ENCODE measurements around the gene PNRC1.
A peak's percentile ranks its signal among the peaks of the same experiment; 100 is the strongest.
"Not testable (repeated sequence)": the region's sequence is repeated elsewhere in the genome, so short reads cannot be mapped to it uniquely, and the experiment has no call there.

PNRC1 gene

DNA sequence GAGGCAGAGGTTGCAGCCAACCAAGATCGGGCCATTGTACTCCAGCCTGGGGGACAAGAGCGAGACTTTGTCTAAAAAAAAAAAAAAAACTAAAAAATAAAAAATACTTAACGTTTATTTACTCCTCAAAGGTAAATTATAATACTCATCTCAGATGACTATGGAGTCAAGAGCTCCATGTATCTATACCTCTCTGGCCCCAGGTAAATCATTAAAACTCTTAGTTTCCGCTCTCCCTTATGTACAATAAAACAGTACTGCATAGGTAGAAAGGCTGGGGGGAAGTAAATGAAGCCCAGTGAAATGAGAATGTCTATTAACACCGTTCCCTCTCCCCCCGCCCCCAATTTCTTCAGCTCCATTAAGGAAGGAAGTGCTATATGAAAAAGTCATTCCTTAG lies 36.2 kb downstream of the PNRC1 start:
- no peak for DNase-seq

DNA sequence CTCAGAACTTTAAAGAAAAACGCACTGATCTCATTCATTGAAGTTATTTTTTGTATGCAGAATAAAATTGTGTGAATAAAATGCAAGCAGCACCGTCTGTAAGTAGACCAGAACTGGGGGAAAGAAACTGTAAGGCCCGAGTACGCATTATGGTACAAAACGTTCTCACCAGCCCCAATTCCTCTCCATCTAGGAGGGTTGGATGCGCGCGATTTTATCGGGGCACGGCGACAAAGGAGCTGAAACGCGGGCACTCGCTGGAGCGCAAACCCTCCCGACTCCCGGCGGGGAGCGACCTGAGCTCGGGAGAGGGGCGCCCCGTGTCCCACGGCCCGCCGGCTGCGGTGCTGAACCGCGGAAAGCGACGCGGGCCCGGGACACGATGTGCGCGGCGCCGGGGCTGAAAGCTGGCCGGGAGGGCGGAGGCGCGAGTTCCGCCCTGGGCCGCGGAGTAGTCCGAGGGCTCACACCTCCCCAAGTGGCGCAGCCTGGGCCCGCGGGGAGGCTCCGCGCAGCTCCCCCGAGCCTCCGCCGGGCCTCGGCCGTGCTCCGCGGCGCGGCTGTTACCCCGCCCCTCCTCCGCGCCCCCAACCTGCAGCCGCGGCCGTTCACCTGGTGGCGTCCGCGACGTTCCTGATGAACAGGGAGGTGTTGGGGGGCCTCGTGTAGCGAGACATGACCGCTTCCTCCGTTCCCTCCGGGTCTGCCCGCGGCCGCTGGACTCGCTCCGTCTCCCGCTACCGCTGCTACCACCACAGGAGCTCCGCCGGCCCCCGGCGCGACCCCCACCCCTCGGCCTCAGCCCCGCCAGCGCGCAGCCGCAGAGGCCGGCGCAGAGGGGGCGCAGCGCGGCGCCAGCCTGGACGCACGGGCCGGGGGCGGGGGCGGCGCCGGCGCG lies 36.9 kb downstream of the PNRC1 start, which contains the start of gene SRSF12:
Gene SRSF12 (minus strand): TSS at position 861 of the 898 bp plus-strand sequence. CDS start 184 bp downstream, at position 677.
- peak; percentile 31 to 36 for DNase-seq

DNA sequence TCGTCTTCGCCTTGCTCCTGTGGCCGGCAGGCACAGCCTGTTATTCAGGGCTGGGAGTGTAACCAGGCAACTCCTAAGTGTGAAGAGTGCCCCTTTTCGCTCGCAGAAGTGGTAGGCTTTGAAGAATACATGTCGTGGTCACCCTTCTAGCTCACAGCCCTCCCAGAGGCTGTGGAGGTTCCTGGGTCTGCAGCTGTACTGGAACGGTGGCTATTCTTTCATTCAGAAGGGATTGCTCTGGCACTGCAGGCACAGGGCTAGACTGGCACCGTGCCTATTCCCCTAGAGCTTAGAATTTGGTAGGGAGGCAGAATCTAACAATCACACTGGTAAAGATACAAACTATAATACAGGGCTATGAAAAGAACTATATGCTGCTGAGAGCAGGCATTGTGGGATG lies 38.4 kb downstream of the PNRC1 start:
- no peak for DNase-seq

DNA sequence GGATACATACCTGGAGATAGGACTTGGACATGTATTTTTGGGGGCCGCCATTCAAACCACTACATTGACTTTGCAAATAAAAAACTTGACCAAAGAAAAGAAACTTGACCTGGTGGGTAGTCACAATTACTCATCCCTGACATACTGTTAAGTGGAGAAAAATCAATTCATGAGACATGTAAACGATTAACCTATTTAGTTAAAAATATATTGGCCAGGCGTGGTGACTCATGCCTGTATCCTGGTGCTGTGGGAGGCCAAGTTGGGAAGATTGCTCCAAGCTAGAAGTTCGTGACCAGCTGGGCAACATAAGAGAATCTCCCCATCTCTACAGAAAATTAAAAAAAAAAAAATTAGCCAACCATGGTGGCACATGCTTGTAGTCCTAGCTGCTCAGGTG lies 39.8 kb downstream of the PNRC1 start:
- DNase-seq = no peak

DNA sequence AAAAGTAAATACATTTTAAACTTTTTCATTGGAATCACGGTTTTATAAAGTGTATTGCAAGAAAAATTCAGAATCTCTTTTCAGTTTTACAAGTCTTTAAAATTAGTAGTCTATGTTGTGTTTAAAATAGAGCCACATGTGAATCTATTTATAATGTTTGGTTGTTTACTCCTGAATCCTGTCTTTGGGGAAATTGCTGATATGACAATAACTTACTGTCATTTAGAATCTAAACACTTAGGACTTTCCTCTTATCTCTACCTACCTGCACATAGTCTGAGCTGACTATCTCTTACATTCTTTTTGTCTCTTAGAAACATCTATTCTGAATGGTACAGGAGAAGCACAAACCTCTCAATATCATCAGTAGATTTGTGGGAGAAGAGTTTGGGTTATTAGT lies 41.4 kb downstream of the PNRC1 start:
- DNase-seq = no peak

DNA sequence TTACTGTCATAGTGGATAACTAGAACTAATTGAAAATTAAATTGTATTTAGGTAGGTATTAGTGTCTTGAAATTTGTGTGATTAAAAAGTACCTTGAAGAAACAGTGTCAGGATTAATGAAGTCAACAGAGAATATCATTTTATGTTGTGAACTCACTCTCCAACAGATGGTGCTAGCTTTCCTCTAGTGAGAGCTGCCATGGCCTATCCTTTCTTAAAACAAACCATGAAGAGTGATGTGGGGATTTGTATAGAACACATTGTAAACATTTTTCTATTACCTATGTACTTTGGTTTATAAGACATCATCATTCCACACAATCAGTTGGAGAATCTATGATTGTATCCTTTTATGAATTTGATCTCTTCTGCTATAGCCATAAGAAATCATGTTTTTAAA lies 42.1 kb downstream of the PNRC1 start:
- peak in 1 of 2 donors; percentile 50 for DNase-seq

DNA sequence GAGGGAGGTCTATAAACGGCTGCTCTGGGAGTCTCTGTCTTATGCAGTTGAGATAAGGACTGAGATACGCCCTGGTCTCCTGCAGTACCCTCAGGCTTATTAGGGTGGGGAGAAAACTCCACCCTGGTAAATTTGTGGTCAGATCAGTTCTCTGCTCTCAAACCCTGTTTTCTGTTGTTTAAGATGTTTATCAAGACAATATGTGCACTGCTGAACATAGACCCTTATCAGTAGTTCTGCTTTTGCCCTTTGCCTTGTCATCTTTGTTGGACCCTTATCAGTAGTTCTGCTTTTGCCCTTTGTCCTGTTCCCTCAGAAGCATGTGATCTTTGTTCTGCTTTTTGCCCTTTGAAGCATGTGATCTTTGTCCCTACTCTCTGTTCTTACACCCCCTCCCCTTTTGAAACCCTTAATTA lies 47.7 kb downstream of the PNRC1 start:
- DNase-seq = not testable (repeated sequence)

DNA sequence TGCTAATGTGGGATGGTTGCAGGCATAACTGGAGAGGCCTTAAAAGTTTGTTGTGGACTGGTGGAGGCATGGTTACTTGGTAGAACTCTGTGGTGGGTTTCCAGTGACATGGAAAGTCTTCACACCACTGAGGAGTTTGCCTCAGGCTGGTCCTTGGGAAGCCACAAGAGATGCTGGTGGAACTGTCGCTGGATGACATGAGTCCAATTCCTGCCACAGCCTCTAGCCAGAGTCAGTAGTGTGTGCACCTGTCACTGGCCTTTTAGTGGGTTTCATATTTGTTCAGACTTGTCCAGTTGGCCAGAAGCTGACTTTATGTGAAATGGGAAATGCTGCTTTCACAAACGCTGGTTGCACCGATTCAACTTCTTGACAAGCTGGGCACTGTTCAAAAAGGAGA lies 51.0 kb downstream of the PNRC1 start:
- no peak for DNase-seq

DNA sequence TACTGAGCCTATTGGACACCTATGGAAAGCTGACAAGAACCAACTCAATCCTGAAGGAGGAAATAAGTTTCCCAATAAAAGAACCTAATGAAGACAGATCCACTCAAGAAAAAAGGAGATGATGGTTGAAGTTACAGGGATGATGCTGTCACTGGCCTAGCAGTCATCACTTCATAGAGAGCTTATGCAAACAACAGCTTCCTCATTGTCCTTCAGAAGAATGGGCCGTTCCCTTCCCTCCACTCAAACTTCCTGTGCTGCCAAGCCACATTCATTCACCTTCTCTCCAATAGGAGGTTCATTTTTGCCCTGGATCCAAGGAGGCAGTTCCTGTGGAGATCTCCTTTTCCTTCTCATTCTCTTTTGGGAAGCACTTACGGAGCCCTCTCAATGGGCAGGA lies 51.5 kb downstream of the PNRC1 start:
- DNase-seq = no peak

DNA sequence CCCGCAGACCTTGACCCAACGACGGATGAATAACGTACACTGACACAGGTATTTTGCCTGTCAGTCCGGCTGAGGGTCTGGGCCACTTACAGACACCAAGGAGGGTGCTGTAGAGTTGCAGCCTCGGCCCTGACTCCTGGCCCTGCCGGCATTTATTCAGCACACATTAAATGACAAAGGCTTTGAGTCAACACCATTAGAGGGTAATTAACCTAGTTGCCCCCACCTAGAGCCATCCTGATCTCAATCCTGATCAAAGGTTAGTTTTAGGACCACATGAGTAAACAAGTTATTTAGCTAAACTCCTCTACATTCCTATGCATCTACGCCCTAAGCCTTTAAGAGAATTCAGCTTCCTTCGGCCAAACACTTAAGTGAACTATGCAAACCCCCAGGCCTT lies 53.4 kb downstream of the PNRC1 start:
- no peak for DNase-seq

DNA sequence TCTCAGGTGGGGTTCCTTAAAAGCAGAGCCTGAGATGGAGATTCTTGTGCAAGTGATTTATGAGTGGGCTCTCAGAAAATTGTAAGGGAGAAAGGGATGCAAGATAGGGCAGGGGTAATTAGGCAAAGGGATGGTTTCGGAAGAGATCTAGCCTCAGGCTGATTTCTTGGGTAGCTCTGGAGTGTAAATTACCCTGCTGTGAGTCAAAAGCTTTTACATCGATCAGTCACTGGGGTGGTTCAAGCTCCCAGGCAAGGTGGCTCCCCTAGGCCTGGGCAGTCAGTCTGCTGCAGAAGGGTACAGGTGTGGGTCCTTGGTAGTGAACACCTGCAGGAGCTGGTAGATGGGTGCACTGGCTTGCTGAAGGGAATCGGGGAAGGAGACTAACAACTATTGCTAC lies 54.2 kb downstream of the PNRC1 start:
- DNase-seq = no peak
